Upper lobe of left lung (tissue), 4 donors: ENCODE measurements around the gene FHOD3.

Source experiments
- CTCF ChIP-seq, 6 experiments: fragments of 450-650 bp in 4 of 6; fragments of 200-600 bp in 2 of 6; sonication (generic) in 2 of 6; IDR thresholded peaks; one replicate each; pipeline ENCODE4 v1.5.1; 2016 to 2019; ENCODE audit warnings: antibody characterized with exemption in 6 of 6
- POLR2AphosphoS5 ChIP-seq, 2 donors: sonication (generic); formaldehyde crosslinking; IDR thresholded peaks; one replicate each; pipeline ENCODE4 v1.5.1; 2017; ENCODE audit warnings: antibody characterized with exemption in 2 of 2

GRCh38 chr18:36352384-36352783, 54.9 kb downstream of the FHOD3 start:
- TF ChIP-seq POLR2AphosphoS5 (IDR thresholded peaks at IDR 0.05) (no peak), CTCF (IDR thresholded peaks at IDR 0.05) (no peak)
